DMS79 (cell line): Measurements from ENCODE around the gene STIM1.
"Not testable (repeated sequence)": the region's sequence is repeated elsewhere in the genome, so short reads cannot be mapped to it uniquely, and the experiment has no call there.

Source experiments
- DNase-seq: peaks from one replicate; lab custom pipeline; 2025; lab: John Stamatoyannopoulos, UW

The STIM1 gene

GRCh38 chr11:3983101-3983500, 127.6 kb downstream of the STIM1 start:
- no peak for DNase-seq

- DNase-seq = no peak
Measured at GRCh38 chr11:3984896-3985295, 129.4 kb downstream of the STIM1 start.

DNA sequence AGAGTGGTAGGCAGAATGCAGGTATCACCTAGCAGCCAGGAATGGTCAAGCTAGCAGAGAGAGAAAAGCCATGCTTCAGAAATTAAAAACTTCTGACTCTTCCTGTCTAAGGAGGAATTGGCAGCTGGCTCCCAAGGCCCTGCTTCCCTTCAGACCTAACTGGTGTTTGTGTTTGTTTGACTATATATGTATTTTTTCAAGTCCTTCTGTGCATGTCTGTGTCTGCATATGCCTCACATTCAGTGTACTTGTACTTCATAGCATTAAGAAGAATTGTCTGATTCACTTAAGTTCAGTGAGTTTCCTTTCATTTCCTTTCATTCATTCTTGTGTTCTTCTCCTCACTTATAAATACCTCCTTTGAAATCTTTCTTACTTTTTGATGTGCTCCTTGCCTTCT, 130.2 kb downstream of the STIM1 start:
- DNase-seq = no peak

GRCh38 chr11:3986301-3986700, 130.8 kb downstream of the STIM1 start:
- DNase-seq = no peak

DNA sequence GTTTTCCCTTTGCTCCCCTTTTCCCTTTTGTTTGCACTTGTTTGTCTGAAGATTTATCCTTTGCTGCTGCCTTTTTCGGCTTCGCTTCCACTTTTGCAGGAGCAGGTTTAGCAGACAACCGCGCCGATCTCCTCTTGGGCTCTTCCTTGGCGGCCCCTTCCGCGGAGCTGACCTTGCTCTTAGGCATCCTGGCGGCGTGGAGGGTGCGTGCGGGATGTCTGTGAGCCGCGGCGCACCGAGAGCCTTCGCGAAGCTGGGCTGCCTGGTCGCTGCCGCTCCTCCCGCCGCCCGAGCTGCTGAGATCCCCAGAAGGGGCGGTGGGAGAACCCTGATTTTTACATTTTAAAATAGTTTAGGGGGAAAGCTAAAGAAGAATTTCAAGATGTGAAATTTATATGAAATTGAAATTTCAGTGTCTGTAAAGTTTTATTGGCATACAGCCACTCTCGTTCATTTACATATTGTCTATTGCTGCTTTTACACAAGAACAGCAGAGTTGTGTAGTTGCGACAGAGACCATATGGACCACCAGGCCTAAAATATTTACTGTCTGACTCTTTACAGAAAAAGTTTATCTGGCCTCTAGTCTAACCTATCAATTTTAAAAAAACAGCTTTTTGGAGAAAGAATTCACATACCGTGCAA, 133.9 kb downstream of the STIM1 start:
- no peak for DNase-seq

GRCh38 chr11:3989921-3990290, 134.4 kb downstream of the STIM1 start:
- no peak for DNase-seq

- no peak for DNase-seq
Measured at GRCh38 chr11:3990406-3990805, 134.9 kb downstream of the STIM1 start.

GRCh38 chr11:3992964-3993363, 137.5 kb downstream of the STIM1 start:
- no peak for DNase-seq

DNA sequence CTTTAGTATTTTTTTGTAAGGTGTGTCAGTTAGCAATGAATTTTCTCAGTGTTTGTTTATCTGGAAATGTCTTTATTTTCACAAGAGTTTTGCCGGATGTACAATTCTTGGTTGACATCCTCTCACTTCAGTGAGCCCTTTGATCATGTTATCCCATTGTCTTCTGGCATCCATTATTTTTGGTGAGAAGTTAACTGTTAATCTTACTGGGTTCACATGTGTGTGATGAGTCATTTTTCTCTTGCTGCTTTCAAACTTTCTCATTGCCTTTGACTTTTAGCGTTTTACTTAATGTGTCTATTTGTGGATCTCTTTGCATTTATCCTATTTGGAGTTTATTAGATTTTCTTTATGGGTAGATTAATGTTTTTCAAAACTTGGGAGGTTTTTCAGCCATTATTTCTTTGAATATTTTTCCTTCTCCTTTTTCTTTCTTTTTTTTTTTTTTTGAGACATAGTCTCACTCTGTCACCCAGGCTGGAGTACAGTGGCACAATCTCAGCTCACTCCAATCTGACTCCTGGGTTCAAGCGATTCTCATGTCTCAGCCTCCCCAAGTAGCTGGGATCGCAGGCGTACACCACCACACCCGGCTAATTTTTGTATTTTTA, 138.7 kb downstream of the STIM1 start:
- DNase-seq = no peak

- DNase-seq = no peak
Measured at GRCh38 chr11:3995307-3995706, 139.8 kb downstream of the STIM1 start.

DNA sequence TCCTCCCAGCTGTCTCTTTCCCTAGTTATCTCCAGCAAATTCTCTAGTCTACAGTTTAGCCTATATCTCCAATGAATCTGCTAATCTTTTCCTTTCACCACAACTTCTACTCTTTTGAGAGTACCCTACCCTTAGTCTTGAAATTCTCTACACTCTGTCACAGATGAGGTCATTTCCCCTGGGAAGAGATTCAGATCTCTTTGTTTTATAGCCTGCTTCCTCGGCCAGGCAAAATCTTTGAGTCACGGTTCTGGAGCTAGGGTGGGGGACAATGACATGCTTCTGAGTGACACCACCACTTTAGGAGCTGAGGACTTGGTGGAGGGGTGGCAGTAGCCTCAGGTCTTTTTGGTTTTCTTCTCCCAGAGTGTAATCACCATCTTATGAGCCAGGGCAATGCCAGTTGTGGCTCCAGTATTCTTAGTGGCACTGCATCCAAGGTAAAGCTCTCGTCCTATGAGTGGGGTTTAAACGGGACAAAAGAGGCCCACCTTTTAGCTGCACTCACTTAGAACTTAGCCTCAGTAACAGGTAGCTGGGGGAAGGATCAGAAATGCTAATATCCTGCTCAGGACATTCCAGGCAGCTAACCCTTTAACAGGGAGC, 140.6 kb downstream of the STIM1 start:
- DNase-seq = no peak

- no peak for DNase-seq
Measured at GRCh38 chr11:3996651-3997050, 141.2 kb downstream of the STIM1 start.

- not testable (repeated sequence) for DNase-seq
Measured at GRCh38 chr11:4004753-4005152, 149.3 kb downstream of the STIM1 start.

GRCh38 chr11:4006946-4007680, 151.6 kb downstream of the STIM1 start:
- no peak for DNase-seq

DNA sequence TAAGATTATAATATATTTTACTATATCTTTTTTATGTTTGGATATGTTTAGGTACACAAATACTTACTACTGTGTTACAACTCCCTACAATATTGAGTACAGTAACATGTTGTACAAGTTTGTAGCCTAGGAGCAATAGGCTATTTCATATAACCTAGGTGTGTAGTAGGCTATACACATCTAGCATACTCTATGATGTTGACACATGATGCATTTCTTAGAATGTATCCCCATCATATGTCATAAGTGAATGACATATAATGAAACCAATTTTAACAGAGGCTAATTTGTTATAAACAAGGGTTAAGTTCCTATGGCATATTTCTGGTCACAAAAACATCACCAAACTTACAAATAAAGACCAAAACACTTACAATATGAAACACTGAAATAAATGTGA, 152.7 kb downstream of the STIM1 start:
- no peak for DNase-seq

- not testable (repeated sequence) for DNase-seq
Measured at GRCh38 chr11:4016602-4017001, 161.1 kb downstream of the STIM1 start.

- no peak for DNase-seq
Measured at GRCh38 chr11:4017129-4017528, 161.7 kb downstream of the STIM1 start.

DNA sequence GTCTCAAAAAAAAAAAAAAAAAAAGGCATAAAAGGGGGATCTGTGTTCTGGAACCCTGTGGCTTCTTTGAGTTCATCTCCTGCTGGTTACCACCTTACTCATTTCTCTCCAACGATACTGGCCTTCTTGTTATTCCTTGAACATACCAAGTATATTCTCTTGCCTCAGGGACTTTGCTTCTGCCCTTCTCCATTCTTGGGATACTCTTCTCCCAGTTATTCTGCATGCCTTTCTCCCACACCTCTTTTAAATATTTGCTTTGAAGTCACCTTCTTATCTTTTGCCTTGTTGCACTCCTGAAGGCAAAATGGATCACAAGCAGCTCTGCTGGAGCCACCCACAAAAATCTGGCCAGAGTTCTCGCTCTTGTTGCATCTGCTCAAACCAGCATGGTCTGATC, 163.2 kb downstream of the STIM1 start:
- DNase-seq = no peak

DNA sequence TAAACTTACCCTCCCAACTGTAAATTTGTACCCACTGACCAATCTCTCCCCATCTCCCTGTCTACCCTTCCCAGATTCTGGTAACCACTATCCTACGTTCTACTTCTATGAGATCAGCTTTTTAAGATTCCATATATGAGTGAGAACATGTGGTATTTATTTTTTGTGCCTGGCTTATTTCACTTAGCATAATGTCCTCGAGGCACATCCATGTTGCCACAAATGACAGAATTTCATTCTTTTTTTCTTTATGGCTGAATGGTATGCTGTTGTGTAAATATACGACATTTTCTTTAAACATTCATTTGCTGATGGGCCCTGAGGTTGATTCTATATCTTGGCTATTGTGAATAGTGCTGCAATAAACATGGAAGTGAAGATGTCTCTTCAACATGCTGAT, 164.4 kb downstream of the STIM1 start:
- DNase-seq = no peak

GRCh38 chr11:4022669-4023068, 167.2 kb downstream of the STIM1 start:
- no peak for DNase-seq

GRCh38 chr11:4025248-4025966, 169.9 kb downstream of the STIM1 start:
- DNase-seq = no peak

DNA sequence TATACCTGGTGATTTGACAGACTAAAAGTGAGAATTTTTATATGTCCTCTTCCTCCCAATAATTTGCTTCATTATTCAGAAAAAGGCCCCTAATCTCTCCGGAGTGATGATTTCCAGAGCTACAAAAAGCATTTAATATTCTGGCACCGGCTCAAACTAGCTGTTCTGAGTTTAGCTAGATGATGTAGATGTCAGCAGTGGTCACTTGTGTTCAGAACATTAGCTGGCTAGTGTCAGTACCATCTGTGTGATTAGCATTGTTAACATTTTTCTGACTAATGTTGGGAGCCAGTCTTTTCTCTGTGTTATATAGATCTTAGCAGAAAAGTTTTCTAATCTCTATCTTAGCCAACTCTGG, 170.5 kb downstream of the STIM1 start:
- no peak for DNase-seq

GRCh38 chr11:4026389-4026788, 170.9 kb downstream of the STIM1 start:
- no peak for DNase-seq
